Embryonic facial prominence (tissue), 1 donor: ENCODE results near the gene UGCG.

Experiments used
- DNase-seq: peaks from one replicate; pipeline ENCODE4 v3.0.0-alpha.2; 2016; ENCODE audit errors: extremely low spot score

UGCG gene

DNA sequence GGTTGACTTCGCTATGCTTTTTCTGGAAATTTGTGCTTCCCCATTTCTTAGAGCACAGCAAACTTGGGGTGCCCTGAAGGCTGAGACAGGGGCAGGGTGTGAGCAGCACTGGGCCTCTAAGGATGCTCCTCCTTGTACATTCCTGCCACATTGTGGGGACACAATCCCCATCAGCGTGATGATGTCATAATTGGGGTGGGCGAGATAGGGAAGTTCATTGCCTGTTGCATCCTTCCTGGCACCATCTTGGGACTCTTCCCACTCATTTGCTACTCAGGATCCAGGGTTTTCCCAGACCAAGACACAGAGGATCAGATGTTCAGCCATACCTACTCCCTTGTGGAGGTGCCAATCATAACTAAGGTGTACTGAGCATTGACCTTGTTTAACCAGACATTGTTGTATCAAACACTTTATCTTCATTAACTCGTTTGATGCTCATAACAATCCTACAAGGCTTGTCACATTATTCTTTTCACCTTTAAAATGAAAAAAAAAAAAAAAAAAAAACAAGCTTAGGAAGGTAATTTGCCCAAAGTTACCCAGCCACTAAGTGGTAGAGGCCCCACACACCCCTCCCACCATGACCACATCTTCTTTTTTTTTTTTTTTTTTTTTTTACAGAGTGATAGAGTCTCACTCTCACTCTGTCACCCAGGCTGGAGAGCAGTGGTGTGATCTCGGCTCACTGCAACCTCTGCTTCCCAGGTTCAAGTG, 87.6 kb downstream of the UGCG start:
- DNase-seq: no peak
